NCI-H2196 treated with DMSO at 0.1 percent for 48 hours (cell line): ENCODE results near the gene PRUNE1.

Source experiments
- DNase-seq: peaks from one replicate; lab custom pipeline; 2025; ENCODE audit not compliant: unreplicated experiment; lab: John Stamatoyannopoulos, UW

The PRUNE1 gene

GRCh38 chr1:150976879-150977694 is 31.2 kb upstream of the PRUNE1 start:
- DNase-seq: peak; percentile 34

GRCh38 chr1:150979092-150980056 is 28.9 kb upstream of the PRUNE1 start:
- DNase-seq: peak; percentile 44

- peak; percentile 59 for DNase-seq
Measured at GRCh38 chr1:150981177-150981804, 27.0 kb upstream of the PRUNE1 start.

DNA sequence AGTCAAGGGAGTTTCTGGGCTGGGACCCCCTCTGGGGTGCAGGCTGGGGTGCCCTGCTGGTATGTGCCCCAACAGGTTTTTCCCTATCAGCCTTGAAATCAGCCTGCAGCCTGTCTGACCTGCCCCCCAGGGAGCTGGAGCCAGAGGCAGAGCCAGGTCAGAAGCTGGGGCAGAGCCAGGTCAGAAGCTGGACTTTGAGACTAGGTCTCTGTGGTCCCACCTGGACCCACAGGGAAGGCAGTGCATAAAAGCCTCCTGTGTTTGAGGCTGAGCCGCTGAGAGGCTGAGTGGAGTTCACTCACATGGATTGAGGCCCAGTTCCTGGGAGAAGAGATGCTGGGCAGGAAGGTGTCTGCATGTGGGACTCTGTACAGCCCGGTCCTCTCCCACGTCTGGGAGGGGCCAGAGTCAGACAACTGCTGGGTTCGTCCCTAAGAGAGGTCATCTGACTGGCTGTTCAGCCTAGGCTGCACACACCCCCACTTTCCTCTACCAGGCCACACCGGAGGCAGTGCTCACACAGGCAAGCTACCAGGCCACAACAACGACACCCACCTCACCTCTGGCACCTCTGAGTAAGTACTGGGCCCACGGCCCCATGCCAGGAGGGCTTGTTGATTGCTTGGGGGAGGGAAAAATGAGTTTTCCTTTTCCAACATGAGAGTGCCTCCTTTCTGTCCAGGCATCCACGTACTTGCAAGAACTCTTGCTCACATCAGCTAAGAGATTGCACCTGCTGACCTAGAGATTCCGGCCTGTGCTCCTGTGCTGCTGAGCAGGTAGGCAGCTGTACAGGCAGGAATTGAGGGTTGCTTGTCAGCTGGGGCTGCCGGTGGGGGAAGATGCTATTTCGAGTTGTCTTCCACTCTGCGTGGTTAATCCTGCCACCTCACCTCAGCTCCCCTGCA is 26.2 kb upstream of the PRUNE1 start, which contains the start of gene ANXA9:
ANXA9 (plus strand) TSS at position 488 of the 908 bp plus-strand sequence. CDS start 814 bp downstream, outside the sequence.
- DNase-seq: peak; percentile 27

GRCh38 chr1:150985179-150985825 is 22.9 kb upstream of the PRUNE1 start:
- no peak for DNase-seq

DNA sequence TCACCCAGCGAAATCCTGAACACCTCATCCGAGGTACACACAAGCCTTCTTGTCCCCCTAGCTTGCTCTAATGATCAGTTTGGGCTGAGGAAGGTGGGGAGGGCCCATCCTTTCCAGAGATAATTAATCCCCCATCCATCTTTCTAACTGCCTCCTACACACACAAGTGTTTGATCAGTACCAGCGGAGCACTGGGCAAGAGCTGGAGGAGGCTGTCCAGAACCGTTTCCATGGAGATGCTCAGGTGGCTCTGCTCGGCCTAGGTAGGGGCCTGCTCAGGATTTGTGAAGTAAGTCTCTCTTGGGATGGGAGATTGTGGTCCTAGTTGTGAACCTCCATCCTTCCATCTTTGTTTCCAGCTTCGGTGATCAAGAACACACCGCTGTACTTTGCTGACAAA is 20.3 kb upstream of the PRUNE1 start:
- DNase-seq: no peak

DNA sequence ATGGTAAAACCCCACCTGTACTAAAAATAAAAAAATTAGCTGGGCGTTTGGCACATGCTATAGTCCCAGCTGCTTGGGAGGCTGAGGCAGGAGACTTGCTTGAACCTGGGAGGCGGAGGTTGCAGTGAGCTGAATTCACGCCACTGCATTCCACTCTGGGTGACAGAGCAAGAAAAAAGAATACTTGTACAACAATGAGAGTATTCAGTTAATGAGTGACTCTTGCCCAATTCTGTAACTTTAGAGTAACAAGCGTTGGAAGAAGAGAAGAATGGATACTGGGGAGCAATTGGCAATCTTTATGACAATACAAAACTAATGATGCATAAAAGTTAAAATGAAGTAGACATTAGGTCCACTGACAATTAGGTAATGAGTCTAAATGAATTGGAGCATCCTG is 15.6 kb upstream of the PRUNE1 start:
- no peak for DNase-seq

DNA sequence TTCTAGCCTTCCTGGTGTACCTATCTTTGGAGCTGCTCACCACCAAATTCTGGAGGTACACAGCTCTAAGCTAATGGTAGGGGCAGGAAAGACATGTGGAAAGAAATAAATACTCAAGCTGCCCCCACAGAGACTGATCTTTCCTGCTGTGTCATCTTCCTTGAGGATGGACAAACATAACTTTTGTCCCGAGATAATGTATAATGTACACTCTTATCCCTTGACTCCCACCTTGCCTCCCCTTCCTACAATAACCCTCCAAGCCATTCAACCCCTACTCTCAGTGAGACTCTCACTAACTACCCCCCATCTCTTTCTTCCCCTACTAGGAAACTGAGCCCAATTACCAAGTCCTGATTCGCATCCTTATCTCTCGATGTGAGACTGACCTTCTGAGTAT is 14.0 kb upstream of the PRUNE1 start:
- DNase-seq: no peak

GRCh38 chr1:150995460-150995859 is 12.8 kb upstream of the PRUNE1 start:
- no peak for DNase-seq

GRCh38 chr1:150995896-150996295 is 12.4 kb upstream of the PRUNE1 start:
- no peak for DNase-seq

DNA sequence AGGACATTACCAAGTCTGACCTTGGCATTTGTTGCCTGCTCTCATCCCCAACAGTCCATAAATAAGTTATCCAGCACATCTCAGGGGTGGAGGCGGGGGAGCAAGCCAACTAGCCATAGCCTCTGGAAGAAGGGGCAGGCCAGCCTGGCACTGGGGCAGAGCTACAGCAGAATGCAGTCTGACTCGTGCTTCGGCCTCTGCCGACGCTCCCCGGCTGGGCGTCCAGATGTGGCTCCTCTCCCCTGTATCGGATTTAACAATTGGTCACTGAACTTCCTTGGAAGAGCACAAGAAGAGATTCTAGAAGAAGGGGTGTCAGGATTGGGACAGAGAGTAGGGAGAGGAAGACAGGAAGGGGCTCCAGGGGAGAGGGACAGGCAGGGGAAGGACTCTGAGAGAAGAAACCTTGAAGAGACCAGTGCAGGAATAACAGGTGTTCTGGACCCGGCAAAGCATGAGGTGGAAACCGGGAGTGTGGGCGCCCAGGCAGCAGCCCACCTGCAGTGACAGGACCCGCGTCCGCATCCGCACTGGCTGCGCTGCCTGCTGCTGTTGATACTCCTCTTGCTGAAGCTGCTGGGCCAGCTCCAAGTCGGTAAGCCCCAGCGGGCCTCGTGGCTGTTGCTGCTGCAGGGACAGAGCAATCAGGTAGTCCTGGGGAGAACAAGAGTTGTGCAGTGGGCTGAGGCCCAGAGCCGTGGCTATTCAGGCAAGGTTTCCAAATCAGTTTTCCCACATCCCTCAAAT is 10.9 kb upstream of the PRUNE1 start:
- DNase-seq: no peak

- no peak for DNase-seq
Measured at GRCh38 chr1:150997949-150998348, 10.3 kb upstream of the PRUNE1 start.

DNA sequence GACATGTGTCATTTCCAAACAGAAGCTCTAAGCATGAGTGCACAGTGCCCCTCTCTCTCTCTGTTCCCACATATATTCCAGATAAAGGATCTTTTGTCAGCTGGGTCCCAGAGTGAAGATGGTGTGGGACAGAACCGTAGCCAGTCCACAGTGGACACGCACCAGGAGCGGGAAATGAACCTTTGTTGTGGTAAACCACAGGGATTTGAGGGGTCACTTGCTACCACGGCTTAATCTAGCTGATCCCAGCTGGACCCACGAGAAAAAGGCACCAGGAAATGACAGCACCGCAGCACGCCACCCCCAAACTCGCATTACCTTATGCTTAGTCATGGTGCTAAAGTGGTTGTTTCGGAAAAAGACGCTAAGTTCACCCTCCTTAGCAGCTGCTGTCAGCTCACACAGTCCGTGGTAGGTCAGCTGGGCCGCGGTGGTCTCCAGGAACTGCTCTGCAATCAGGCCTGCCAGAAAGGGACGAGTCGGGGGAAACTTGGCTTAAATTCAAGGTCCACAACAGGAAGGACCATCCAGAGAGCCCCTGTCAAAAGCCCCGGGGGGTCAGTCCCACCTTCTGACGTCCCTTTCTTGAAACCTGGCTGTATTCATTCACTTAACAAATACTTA is 9.1 kb upstream of the PRUNE1 start:
- no peak for DNase-seq

DNA sequence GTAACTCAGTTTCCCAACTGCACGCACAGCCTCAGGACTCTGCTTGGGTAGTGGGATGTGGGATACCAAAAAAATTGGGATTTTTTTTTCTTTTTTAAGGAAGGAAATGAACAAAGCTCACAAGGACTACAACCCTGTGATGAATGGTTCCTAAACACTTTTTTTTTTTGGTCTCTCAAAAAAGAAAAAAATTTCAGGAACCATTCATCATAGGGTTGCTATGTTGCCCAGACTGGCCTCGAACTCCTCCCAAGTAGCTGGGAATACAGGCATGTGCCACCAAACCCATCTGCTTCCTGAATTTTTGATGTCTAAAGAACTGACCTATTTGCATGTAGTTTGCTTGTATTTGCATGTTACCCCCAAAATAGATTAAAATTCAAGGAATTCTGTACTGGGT is 8.3 kb upstream of the PRUNE1 start:
- no peak for DNase-seq

GRCh38 chr1:151000408-151000807 is 7.8 kb upstream of the PRUNE1 start:
- no peak for DNase-seq

DNA sequence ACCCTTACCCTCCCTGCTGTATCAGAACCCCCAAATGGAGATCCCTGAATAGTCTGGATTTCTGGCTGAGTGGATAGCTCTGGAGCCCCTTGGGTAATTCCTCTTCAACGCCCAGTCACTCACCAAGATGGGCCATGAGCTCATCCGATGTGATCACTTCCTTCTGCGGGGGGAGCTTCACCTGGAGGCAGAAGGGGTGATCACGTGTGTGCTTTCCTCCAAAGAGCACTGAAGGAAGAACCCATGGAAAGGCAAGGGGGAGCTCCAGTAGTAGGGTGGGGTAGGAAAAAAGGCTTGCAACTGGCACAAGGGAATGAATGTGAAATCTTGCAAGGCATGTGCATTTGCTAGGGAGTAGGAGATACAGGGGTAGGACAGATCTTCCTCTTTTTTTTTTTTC is 6.6 kb upstream of the PRUNE1 start:
- DNase-seq: no peak

DNA sequence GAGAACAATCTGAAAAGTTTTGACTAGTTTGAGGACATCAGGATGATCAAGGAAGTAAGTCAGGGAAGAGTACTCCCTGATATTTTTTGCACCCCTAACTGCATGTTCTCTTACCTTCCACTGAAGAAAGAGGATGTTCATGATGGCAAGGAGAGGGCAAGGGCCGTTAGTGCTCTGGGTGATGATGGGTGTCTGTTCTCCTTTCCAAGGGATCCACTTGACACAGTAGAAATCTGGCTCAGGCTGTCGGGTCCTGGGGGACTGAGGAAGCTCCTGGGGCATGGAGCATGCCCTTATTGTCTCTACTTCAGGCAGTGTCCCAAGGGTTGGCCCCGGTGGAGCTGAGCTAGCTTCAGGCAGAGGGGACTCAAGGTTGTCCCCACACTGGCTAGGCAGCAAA is 6.2 kb upstream of the PRUNE1 start:
- DNase-seq: no peak

- DNase-seq: no peak
Measured at GRCh38 chr1:151002611-151003010, 5.6 kb upstream of the PRUNE1 start.

DNA sequence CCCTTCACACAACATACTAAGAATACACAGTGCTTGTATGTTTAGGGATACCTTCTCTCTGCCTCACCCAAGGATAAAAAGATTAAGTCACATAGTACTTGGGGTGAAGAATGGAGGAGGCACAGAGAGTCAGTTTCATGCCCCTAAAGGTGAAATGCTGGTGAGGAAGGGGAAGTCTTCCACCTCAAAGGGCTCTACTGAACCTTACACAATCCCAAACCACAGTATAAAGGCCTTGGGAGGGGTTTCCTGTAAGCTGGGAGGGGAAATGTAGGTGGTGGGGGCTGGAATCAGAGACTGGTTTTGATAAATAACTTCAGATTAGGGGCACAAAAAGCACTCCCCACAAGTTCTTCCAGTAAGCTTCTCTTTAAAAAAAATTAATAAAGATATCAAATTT is 5.1 kb upstream of the PRUNE1 start:
- no peak for DNase-seq
